ENCODE results near the gene PPP3CA. TPM values are rescaled to one million over a fixed set of nuclear protein-coding genes. Genes with fewer than 3 reads are reported as not detected.
A peak's percentile ranks its signal among the peaks of the same experiment; 100 is the strongest.

Gene PPP3CA
- total RNA-seq, 1 experiment from 2014 or later: 133 TPM

GRCh38 chr4:101393256-101393655 lies 45.9 kb upstream of the PPP3CA start (continued):
- TF ChIP-seq ZBTB33 (IDR thresholded peaks at IDR 0.05; ENCODE audit: extremely low read depth, insufficient replicate concordance, low read length) (no peak), CTCF (IDR thresholded peaks at IDR 0.05 in 2 of 3, conservative IDR thresholded peaks at IDR 0.05 in 1 of 3; ENCODE audit: borderline replicate concordance in 1 of 3, insufficient read depth in 1 of 3, low read depth in 2 of 3, low read length in 2 of 3) (no peak), MAX (IDR thresholded peaks at IDR 0.05) (peak; percentile 79), SIN3A (IDR thresholded peaks at IDR 0.05; ENCODE audit: low read depth) (no peak), EGR1 (IDR thresholded peaks at IDR 0.05; ENCODE audit: low read depth) (0 out of 2 replicates have a peak, but pooled peaks have one; percentile 19), FOSL1 (IDR thresholded peaks at IDR 0.05; ENCODE audit: low read depth) (peak; percentile 90), RAD21 (IDR thresholded peaks at IDR 0.05; ENCODE audit: low read depth) (no peak; the same call in 1 of the 2 replicates)

GRCh38 chr4:101370663-101371210 lies 23.4 kb upstream of the PPP3CA start:
- intact Hi-C loops (cut with micrococcal nuclease): no loop called here
- Histone ChIP-seq H2AFZ (ENCODE audit: low read depth, low read length, poor library complexity, severe bottlenecking) (peak overlapping the region; percentile 46), H3K79me2 (ENCODE audit: insufficient read depth, low read length) (no peaks in the 10 kb centered on the region), H3K4me1 (ENCODE audit: control insufficient read depth in 1 of 2, insufficient read depth in 2 of 2, low read length in 2 of 2) (peaks cover 0 to 15% of the 10 kb centered on the region in 2 experiments; a peak in 2 of 4 replicates), H3K4me3 (replicated peaks in 1 of 2; ENCODE audit: low read depth in 1 of 2, low read length in 2 of 2) (no peak overlapping the region), H3K27ac (ENCODE audit: low read depth, low read length) (no peak overlapping the region), H3K36me3 (ENCODE audit: control insufficient read depth in 1 of 2, insufficient read depth in 2 of 2, low read length in 2 of 2) (no peaks in the 10 kb centered on the region), H3K9me3 (ENCODE audit: control insufficient read depth in 1 of 2, insufficient read depth in 1 of 2, low read depth in 1 of 2, low read length in 2 of 2) (no peaks in the 10 kb centered on the region), H4K20me1 (ENCODE audit: insufficient read depth) (no peaks in the 10 kb centered on the region), H3K27me3 (ENCODE audit: insufficient read depth, low read length) (no peaks in the 10 kb centered on the region), H3K9me2 (ENCODE audit: insufficient read depth) (no peaks in the 10 kb centered on the region), H3K9ac (ENCODE audit: low read length) (no peak overlapping the region), H3K4me2 (ENCODE audit: low read length) (no peak overlapping the region)
- ATAC-seq (0 out of 2 replicates have a peak, but pooled peaks have one; percentile 38), DNase-seq (ENCODE audit: low read depth, low spot score) (no peak)
- ChIA-PET CTCF (interaction anchor here (1.4 kb wide), 1 partner anchor 21 kb away, joined by 6 read pairs; no protein-coding TSS in a partner anchor), POLR2A (no interaction called here), RAD21 (ENCODE audit: low non-redundant PET in 1 of 2, low total read pairs in 2 of 2, uncharacterized antibody in 2 of 2, unreplicated experiment in 2 of 2) (interaction anchor here in 1 of 2 experiments (0.7 kb wide), 1 partner anchor 14 kb away, joined by 4 read pairs; no protein-coding TSS in a partner anchor)
- BruUV-seq (replicated peaks): no TSS peak
- TF ChIP-seq POLR2AphosphoS5 (IDR thresholded peaks at IDR 0.05; ENCODE audit: low read depth, low read length) (no peak), CTCF (IDR thresholded peaks at IDR 0.05 in 2 of 3, conservative IDR thresholded peaks at IDR 0.05 in 1 of 3; ENCODE audit: borderline replicate concordance in 1 of 3, insufficient read depth in 1 of 3, low read depth in 2 of 3, low read length in 2 of 3) (peak in 1 of 3 experiments; percentile 33; a peak in 2 of 6 replicates)

Data from HCT116 (cell line).